GM19438 (cell line): ENCODE measurements around the gene MAGIX.

Experiments used
- ATAC-seq: cut with Tn5 transposase; IDR thresholded peaks from one replicate; pipeline ENCODE4 v1.9.1; 2021; ENCODE audit warnings: low read depth; ENCODE audit not compliant: unreplicated experiment

Gene MAGIX

GRCh38 chrX:49179358-49179757 is 16.8 kb downstream of the MAGIX start:
- ATAC-seq = no peak

- ATAC-seq = no peak
Measured at GRCh38 chrX:49183701-49184281, 21.2 kb downstream of the MAGIX start.

GRCh38 chrX:49184294-49185281 is 22.0 kb downstream of the MAGIX start:
- ATAC-seq = no peak

- no peak for ATAC-seq
Measured at GRCh38 chrX:49186125-49187027, 23.8 kb downstream of the MAGIX start, which contains the start of gene PRICKLE3. PRICKLE3 (minus strand) TSS chrX:49186373; CDS start chrX:49186297, 76 bp downstream.

GRCh38 chrX:49187028-49187394 is 24.5 kb downstream of the MAGIX start:
- no peak for ATAC-seq

- no peak for ATAC-seq
Measured at GRCh38 chrX:49187526-49187925, 25.0 kb downstream of the MAGIX start.

GRCh38 chrX:49188468-49189076 is 26.0 kb downstream of the MAGIX start:
- no peak for ATAC-seq

- ATAC-seq = no peak
Measured at GRCh38 chrX:49189606-49190005, 27.0 kb downstream of the MAGIX start.

- ATAC-seq = peak; percentile 88
Measured at GRCh38 chrX:49190821-49191573, 28.4 kb downstream of the MAGIX start.

GRCh38 chrX:49191574-49192011 is 29.0 kb downstream of the MAGIX start:
- ATAC-seq = peak; percentile 13

GRCh38 chrX:49192722-49193328 is 30.3 kb downstream of the MAGIX start:
- no peak for ATAC-seq

- no peak for ATAC-seq
Measured at GRCh38 chrX:49193542-49193964, 31.0 kb downstream of the MAGIX start.

- ATAC-seq = no peak
Measured at GRCh38 chrX:49197543-49198087, 35.1 kb downstream of the MAGIX start.

- ATAC-seq = no peak
Measured at GRCh38 chrX:49198540-49199314, 36.2 kb downstream of the MAGIX start.

GRCh38 chrX:49199315-49199595 is 36.7 kb downstream of the MAGIX start:
- ATAC-seq = no peak

- ATAC-seq = peak; percentile 83
Measured at GRCh38 chrX:49199906-49200771, 37.6 kb downstream of the MAGIX start, which contains the start of gene SYP. SYP (minus strand) TSS chrX:49200193; CDS start chrX:49200186, 7 bp downstream.

- ATAC-seq = no peak
Measured at GRCh38 chrX:49202022-49202421, 39.5 kb downstream of the MAGIX start.
